ENCODE results near the gene LDB2. TPM values are rescaled to one million over a fixed set of nuclear protein-coding genes. Genes with fewer than 3 reads are reported as not detected.

LDB2 gene
- polyA plus RNA-seq, 3 donors, result not detected

DNA sequence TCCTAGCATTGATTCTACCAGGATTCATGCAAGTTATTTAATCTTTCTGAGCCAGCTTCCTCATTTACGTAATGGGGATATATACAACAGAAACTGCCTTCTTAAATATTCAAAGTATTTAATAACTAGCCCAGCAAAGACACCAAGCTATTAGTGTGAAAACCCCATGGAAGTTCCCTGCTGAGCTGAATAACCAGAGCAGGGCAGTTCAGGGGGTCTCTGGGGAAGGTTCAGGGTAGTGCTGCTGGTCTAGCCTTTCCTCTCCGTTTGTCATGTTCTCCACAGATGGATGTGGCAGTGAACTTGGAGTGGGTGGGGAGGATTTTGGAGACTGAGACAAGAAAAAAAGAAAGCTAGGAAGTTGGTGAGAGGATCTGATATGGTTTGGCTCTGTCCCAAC lies 431.4 kb downstream of the LDB2 start:
- Histone ChIP-seq H3K27ac (ENCODE audit: low read depth in 1 of 2, low read length in 2 of 2) (no peak overlapping the region), H3K27me3 (ENCODE audit: control insufficient read depth in 2 of 2, insufficient read depth in 2 of 2, low read length in 2 of 2) (no peaks in the 10 kb centered on the region), H4K20me1 (ENCODE audit: insufficient read depth, low read length) (no peaks in the 10 kb centered on the region), H3K36me3 (replicated peaks in 1 of 2; ENCODE audit: control insufficient read depth in 1 of 2, insufficient read depth in 2 of 2, low read length in 2 of 2) (no peaks in the 10 kb centered on the region), H3K4me3 (replicated peaks in 1 of 3; ENCODE audit: low read depth in 2 of 3, low read length in 3 of 3) (no peak overlapping the region), H3K4me2 (replicated peaks; ENCODE audit: extremely low read depth, low read length, poor library complexity, severe bottlenecking) (no peak overlapping the region), H3K9me3 (replicated peaks in 1 of 2; ENCODE audit: control insufficient read depth in 1 of 2, insufficient read depth in 1 of 2, low read length in 2 of 2) (no peaks in the 10 kb centered on the region), H3K79me2 (ENCODE audit: insufficient read depth, low read length) (no peaks in the 10 kb centered on the region), H3K9ac (ENCODE audit: insufficient read depth, low read length, poor library complexity, severe bottlenecking) (no peak overlapping the region), H2AFZ (ENCODE audit: insufficient read depth, low read depth, low read length, poor library complexity, severe bottlenecking) (no peak overlapping the region), H3K4me1 (ENCODE audit: control insufficient read depth in 1 of 2, insufficient read depth in 2 of 2, low read length in 2 of 2) (no peaks in the 10 kb centered on the region)
- TF ChIP-seq, protein P1, sequence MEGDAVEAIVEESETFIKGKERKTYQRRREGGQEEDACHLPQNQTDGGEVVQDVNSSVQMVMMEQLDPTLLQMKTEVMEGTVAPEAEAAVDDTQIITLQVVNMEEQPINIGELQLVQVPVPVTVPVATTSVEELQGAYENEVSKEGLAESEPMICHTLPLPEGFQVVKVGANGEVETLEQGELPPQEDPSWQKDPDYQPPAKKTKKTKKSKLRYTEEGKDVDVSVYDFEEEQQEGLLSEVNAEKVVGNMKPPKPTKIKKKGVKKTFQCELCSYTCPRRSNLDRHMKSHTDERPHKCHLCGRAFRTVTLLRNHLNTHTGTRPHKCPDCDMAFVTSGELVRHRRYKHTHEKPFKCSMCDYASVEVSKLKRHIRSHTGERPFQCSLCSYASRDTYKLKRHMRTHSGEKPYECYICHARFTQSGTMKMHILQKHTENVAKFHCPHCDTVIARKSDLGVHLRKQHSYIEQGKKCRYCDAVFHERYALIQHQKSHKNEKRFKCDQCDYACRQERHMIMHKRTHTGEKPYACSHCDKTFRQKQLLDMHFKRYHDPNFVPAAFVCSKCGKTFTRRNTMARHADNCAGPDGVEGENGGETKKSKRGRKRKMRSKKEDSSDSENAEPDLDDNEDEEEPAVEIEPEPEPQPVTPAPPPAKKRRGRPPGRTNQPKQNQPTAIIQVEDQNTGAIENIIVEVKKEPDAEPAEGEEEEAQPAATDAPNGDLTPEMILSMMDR (IDR thresholded peaks at IDR 0.05), result no peak
- Mint-ChIP-seq H3K9me3 (peaks cover 2 to 8% (median 3%) of the 10 kb centered on the region in 7 donors), H3K36me3 (no peaks in the 10 kb centered on the region), H3K4me3 (no peak overlapping the region), H3K4me1 (no peaks in the 10 kb centered on the region), H3K27me3 (ENCODE audit: low read depth in 3 of 3) (peaks cover 0 to 3% (median 0%) of the 10 kb centered on the region in 3 donors), H3K27ac (no peak overlapping the region)
- WGBS (ENCODE audit: insufficient coverage), result no CpG with 5 or more reads among the region's 2 CpGs
- DNase-seq, result no peak
- intact Hi-C loops (cut with micrococcal nuclease), result no loop called here

DNA sequence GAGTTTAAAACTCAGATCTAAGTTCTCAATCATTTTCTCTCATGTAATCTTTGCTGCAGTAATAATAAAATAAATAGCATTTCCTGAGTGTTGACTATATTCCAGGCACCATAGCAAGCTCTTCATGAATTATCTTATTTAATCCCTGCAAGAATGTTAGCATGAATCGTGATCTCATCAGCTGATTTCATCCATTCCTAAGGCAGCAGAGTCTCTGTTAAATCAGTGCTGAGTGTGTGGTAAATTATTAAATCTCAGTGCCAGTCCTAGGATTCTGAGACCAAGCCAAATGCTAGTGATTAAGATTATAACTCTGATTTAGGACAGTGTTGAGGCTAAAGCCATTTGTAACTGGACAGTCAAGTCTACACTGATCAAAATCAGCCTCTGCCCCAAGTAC lies 431.9 kb downstream of the LDB2 start:
- no peaks in the 10 kb centered on the region for H4K20me1 ChIP-seq (ENCODE audit: insufficient read depth, low read length)
- H3K9me3 ChIP-seq (replicated peaks in 1 of 2; ENCODE audit: control insufficient read depth in 1 of 2, insufficient read depth in 1 of 2, low read length in 2 of 2), result no peaks in the 10 kb centered on the region
- H3K4me3 Mint-ChIP-seq, result no peak overlapping the region
- intact Hi-C loops (cut with micrococcal nuclease), result no loop called here
- no peak for DNase-seq
- peaks cover 0 to 3% (median 0%) of the 10 kb centered on the region in 3 donors for H3K27me3 Mint-ChIP-seq (ENCODE audit: low read depth in 3 of 3)
- H3K9me3 Mint-ChIP-seq, result peaks cover 0 to 8% (median 2%) of the 10 kb centered on the region in 7 donors
- H3K27ac ChIP-seq (ENCODE audit: low read depth in 1 of 2, low read length in 2 of 2), result no peak overlapping the region
- no peaks in the 10 kb centered on the region for H3K4me1 ChIP-seq (ENCODE audit: control insufficient read depth in 1 of 2, insufficient read depth in 2 of 2, low read length in 2 of 2)
- no peak overlapping the region for H2AFZ ChIP-seq (ENCODE audit: insufficient read depth, low read depth, low read length, poor library complexity, severe bottlenecking)
- no CpG with 5 or more reads among the region's 1 CpG for WGBS (ENCODE audit: insufficient coverage)
- H3K27ac Mint-ChIP-seq, result no peak overlapping the region
- no peaks in the 10 kb centered on the region for H3K4me1 Mint-ChIP-seq
- no peaks in the 10 kb centered on the region for H3K27me3 ChIP-seq (ENCODE audit: control insufficient read depth in 2 of 2, insufficient read depth in 2 of 2, low read length in 2 of 2)
- H3K4me2 ChIP-seq (replicated peaks; ENCODE audit: extremely low read depth, low read length, poor library complexity, severe bottlenecking), result no peak overlapping the region
- no peaks in the 10 kb centered on the region for H3K36me3 Mint-ChIP-seq
- H3K36me3 ChIP-seq (replicated peaks in 1 of 2; ENCODE audit: control insufficient read depth in 1 of 2, insufficient read depth in 2 of 2, low read length in 2 of 2), result no peaks in the 10 kb centered on the region
- TF ChIP-seq, protein P1 (IDR thresholded peaks at IDR 0.05), result no peak
- H3K9ac ChIP-seq (ENCODE audit: insufficient read depth, low read length, poor library complexity, severe bottlenecking), result no peak overlapping the region
- H3K4me3 ChIP-seq (replicated peaks in 1 of 3; ENCODE audit: low read depth in 2 of 3, low read length in 3 of 3), result no peak overlapping the region
- no peaks in the 10 kb centered on the region for H3K79me2 ChIP-seq (ENCODE audit: insufficient read depth, low read length)

Measured in CD14-positive monocyte (primary cell).